Activated T-cell treated with anti-CD3 and anti-CD28 coated beads for 24 hours (primary cell): ENCODE data around the gene AKAP6.
"Not testable (repeated sequence)": the region's sequence is repeated elsewhere in the genome, so short reads cannot be mapped to it uniquely, and the experiment has no call there.

ENCODE experiments used
- DNase-seq: peaks from one replicate; pipeline ENCODE4 v3.0.0-alpha.2; 2020; ENCODE audit warnings: low read depth

Gene AKAP6

DNA sequence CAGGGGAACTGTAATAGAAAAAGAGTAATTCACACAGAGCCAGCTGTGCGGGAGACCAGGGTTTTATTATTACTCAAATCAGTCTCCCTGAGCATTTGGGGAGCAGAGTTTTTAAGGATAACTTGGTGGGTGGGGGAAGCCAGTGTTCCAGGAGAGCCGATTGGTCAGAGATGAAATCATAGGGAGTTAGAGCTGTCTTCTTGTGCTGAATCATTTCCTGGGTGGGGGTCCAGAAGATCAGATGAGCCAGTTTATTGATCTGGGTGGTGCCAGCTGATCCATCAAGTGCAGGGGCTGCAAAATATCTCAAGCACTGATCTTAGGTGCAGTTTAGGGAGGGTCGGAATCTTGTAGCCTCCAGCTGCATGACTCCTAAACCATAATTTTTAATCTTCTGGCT is 44.1 kb downstream of the AKAP6 start:
- not testable (repeated sequence) for DNase-seq

DNA sequence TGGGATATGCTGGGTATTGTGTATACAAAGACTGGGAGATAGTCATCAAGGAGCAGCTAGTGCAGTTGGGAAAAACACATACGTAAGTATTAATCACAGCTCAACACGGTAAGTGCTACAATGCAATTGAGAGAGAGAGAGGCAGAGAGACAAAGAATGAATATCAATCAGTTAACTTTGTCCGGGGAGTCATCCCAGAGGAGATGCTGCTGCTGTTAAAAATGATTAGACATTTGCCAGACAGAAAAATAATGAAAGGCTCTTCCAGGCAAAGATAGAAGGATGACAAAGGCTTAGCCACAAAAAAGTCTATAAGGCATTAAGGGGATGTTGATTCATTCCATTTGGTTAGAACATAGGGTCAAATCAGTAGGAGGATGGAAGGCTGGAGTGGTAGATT is 45.1 kb downstream of the AKAP6 start:
- DNase-seq = no peak

DNA sequence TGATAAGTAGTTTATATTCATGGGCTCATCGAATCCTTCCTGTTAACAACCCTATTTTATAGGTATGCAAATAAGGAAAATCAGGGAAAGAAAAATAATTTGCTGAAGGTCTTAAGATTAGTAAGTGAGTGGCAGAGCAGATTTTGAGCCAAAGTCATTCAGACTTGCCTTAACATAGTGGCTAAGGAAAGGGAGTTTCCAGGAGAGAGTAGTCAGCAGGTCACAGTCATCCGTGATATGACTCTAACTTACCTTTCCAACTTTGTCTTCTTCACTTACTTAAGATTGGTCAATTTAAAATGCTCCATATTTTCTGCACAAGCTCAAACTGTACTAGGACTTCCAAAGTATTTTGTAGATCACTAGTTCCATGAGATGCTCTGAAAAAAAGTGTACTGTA is 46.6 kb downstream of the AKAP6 start:
- DNase-seq = no peak

DNA sequence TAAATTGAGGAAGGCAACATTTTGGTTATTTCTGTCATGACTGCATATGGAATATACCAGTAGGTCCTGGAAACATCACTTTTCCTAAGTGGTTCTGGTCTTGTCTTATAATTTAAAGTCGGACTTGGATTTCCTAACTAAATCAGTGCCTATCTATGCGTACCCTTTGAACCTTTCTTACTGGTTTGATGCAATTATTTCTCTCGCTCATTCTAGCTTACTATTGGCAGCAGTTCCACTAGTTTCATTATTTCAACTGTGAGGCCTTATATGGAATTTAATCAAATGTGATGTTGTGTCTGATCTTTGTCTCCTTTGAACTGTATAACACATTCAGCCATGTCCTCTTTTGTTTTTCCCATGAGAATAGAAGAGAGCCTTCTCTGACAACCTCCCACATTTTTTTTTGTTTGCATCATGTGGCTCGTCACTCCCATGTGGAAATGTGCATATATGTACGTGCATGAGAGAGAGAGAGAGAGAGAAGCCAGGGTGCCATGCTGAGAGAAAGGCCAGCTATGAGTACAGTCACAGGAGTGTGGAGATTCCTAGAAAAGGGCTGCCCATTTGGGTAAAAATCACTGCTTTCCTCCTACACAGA is 48.0 kb downstream of the AKAP6 start:
- DNase-seq = no peak

DNA sequence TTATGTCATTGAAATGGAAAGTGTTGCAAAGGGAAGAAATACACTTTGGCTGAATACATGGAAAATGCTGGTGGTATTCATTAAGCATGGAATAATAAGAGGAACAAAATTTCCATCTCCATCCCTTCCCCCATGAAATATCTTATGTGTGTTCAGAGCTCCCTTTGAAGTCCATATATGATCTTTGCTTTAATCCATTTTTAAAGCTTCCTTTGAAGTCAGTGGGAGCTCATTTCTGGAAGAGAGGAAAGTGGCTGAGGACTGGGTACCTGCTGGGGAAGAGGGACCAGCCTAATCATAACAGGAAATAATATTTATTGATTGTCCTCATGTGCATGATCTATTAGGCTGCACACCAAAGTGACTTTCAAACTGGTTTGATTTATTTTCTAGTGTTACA is 49.2 kb downstream of the AKAP6 start:
- DNase-seq = no peak

DNA sequence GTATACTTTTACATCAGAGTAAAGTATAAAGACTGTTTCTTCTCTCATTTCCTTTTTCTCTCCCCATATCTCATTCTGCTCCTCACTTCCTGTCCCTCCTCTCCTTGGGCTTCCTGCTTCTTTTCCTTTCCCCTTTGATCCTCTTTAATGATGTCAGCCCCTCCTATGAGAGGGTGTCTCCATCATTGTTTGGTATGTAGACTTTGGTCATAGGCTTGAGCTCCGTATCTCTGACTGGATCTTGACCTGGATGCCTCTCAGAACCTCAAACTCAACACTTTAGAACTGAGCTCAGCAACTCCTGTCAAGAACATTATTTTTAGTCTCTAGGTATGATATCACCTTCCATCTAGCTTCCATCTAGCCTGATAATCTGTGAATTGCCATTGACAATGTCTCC is 50.3 kb downstream of the AKAP6 start:
- no peak for DNase-seq

DNA sequence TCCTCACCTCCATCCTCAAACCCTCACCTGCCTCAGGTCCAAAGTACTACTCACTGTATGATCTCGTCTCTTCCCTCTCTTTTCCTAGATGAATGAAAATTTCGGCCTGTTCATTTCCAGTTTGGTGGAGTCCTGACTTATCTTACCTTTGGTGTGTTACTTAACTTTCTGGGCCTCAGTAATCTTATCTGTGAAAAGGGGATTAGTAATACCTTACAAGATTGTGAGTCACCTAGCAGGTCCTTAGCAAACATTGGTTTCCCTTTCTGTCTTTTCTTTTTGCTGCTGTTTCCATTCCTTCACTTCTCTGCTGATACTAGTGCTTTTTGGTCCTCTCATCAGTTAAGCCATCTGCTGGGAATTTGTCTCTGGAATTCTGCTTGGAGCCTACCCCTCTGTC is 52.8 kb downstream of the AKAP6 start:
- DNase-seq = no peak

DNA sequence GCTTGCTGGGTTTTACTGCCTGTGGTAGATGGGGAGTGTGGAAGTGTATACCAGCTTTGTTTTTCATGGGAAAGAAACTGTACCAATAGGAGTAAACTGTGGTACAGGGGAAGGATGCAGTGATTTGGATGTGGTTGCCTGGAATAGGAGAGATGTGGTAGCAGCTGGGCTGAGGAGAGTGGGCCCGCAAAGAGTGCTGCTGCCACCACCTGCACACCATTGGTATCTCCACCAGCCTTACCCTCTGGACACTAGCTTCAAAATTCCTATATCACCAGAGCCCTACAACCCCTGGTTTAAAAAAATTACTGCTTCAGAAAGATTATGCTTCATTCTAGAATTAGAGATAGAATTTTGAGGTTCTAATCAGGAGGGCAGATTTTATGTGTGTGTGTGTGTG is 53.6 kb downstream of the AKAP6 start:
- DNase-seq = no peak

DNA sequence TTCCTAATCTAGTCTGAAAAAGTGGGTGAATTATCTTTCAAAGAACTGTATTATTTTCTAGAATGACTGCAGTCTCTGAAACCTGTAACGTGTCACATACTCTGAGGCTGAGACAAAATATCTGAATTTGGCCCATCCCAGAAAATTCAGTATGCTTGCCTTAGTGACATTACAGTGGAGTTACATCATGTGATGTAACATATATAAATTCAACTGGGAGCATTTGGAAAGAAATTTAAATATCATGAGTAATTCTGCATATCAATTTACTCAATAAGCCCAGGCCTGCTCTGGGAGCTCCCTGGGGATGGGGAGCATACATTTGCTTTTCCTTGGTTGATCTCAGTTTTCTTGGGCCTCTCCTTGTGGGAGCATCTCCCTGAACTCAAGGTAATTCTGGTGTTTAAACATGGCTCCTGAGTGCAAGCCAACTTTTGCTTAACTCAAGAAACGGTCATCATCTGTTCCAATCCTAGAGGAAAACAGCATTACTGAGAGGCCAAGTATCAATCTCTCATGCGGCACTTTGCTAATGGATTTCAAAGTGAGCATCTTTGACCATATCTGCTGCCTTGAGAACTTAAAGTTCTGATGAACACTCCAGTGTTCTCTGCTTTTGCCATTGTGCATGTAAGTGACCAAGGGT is 54.4 kb downstream of the AKAP6 start:
- DNase-seq = no peak

DNA sequence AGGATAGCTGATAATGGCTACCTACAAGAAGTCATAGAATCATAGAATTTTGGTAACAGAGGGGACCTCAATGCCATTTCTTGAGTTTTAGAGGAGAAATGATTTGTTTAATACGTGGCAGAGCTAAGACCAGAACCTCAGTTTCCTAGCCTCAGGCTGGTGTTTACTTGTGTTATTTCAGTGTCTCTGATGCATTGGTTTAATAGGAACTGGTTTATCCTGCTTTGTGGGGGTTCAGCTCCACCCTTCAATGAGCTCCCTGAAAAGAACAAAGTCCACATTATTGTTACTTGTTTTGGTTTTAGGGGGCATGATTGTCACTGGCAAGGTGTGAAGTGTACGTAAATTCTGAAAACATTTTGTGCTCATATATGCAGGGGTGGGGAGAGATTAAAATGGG is 55.4 kb downstream of the AKAP6 start:
- DNase-seq = no peak

DNA sequence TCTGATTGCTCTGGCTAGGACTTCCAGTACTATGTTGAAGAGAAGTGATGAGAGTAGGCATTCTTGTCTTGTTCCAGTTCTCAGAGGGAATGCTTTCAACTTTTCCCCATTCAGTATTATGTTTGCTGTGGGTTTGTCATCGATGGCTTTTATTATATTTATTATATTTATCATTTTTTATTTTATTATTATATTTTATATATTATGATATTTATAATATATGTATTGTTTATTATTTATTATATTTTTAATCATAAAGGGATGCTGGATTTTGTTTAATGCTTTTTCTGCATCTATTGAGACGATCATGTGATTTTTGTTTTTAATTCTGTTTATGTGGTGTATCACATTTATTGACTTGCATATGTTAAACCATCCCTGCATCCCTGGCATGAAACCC is 58.2 kb downstream of the AKAP6 start:
- DNase-seq = not testable (repeated sequence)

DNA sequence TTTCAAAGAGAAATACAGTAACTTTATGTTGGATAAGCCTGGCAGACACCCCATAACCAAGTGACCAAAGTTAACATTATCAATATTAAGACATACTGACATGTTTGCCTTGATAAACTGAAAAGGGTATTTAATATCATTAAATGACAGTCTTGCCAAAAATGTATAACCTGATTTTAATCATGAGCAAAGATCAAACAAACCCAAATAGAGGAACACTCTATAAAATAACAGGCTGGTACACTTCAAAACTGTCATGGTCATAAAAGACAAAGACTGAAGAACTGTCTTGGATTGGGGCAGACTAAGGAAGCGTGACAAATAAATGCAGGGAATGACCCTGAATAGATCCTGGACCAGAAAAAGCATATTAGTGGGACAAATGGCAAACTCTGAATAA is 64.0 kb downstream of the AKAP6 start:
- no peak for DNase-seq

DNA sequence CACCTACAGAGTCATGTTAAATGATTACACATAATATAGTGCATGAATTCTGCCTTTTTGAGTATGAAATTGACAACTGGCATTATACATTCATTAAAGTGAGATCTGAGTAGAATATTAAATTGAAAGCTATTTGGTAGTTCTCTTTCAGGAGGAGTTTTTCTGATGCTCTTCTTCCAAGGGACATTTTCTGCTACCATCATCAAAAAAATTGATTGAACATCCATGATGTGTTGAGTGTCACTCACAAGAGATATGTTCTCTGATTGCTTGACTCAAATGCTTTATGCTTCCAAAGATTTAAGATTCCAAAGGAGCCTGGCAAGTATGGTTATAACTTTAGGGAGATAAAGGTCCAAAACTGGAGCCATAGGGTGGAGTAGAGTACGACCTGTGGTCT is 64.9 kb downstream of the AKAP6 start:
- no peak for DNase-seq

DNA sequence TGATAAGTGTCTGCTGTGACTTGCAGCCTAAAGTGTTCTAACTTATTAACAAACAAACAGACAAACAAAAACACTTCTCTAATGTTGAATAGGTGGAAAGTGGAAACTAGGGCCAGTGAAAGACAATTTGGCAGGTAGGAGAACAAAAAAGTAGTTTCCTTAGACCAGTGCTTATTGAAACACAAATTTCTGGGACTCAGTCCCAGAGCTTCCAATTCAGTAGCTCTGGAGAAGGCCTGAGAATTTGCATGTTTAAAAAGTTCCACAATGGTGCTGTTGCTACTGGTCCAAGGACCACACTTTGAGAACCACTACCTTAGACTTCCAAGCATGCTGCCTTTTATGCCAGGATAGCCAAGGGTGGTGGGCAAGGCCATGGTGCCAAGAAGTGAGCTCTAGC is 67.8 kb downstream of the AKAP6 start:
- DNase-seq = no peak

DNA sequence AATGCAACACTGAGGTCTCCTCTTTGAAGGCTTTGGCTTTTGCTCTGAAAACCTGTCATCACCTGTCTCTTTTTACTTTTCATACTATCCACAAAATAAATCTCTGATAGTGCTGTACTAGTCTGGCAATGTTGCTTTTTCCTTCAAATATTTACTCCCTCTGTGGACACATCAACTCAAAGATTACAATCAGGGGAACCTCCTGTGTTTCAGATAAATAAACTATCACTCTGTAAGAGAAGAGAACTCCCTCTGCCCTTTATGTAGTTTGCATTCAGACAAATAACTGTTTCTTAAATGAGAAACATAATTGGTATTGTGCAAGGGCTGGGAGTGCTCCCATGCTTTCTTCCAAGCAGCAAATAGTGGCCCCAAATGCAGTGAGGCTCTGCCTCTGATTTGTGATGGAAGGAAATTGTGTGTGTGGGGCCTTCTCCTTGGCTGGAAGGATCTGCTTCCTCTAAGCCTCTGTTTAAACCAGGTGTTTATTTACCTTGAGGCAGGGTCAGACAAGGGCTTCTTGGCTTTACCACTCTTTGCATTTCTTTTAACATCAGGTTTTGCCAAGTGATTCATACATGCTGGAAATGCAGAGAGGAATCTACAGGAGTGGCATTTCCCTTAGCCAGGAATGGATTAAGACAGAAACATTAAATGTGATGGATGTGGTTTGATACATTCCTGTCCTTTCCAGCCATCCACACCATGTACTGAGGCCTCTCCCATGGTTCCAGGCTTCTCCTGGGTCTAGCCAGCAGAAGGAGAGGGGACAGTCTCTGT is 69.0 kb downstream of the AKAP6 start:
- no peak for DNase-seq

DNA sequence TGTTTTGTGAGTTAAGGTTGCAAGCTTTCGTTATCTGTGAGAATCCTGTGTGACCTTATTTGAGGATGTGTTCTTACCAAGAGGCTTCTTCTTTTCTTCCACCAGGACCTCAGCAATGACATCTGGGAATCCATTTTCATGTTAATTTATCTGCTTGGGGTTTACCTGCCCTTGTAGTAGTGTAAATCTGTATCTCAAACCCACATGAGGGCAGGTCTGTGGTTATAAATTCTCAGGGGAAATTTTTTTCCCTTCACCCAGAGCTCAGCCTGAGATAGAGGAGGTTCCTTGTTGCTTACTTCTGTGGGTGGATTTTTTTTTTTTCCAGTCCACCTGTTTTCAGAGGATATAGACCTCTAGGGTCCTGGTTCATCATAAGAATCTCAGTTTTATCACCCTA is 70.8 kb downstream of the AKAP6 start:
- DNase-seq = no peak

DNA sequence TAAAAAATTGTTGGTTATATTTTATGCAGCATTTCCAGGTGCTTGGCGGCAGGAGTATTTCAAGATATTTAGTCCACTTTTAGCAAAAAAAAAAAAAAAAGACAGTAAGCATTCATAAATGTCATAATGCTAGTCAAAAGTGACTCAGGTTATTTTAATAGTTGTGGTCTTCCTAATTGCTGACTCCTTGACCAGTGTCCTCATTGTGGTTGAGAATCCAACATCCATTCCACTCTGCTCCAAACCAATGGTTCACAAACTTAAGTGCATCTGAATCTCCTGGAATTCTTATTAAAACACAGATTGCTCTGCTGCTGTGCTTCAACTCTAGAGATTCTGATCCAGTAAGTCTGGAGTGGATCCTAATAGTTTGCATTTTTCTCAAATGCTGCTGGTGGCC is 71.4 kb downstream of the AKAP6 start:
- DNase-seq = no peak

DNA sequence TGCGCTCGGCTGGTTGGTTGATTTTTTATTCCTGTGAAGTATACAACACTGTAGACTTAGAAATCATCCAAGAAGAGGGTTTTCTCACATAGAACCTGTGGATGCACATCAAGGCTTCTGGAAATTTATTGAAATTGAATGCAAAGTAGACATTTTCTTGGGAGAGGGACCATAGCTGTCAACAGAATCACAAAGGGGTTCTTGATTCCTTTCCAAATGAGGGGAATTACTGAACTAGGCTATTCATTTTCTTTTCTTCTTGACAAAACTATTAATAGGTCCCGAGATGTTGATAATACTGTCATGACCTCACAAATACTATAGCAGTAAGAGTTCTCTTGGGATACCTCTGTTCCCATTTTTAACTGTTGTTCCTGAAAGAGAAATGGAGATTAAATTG is 73.9 kb downstream of the AKAP6 start:
- DNase-seq = no peak

DNA sequence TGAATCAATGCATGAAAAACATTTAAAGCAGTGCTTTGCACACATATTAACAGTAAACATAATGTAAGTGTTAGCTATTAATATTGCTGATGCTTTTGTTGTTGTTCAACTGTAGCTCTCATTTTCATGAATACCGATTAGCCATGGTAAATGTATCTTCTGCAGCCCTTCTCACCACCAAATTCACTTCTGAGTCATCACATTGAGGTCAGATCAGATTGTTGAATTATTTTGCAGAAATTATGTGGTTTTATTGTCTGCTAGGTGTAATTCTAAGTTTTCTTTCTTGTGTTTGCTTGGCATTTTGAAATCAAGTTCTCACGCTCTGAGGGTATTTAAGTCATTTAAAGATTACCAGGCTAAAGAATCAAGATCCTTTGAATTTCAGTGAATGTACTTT is 74.6 kb downstream of the AKAP6 start:
- no peak for DNase-seq

DNA sequence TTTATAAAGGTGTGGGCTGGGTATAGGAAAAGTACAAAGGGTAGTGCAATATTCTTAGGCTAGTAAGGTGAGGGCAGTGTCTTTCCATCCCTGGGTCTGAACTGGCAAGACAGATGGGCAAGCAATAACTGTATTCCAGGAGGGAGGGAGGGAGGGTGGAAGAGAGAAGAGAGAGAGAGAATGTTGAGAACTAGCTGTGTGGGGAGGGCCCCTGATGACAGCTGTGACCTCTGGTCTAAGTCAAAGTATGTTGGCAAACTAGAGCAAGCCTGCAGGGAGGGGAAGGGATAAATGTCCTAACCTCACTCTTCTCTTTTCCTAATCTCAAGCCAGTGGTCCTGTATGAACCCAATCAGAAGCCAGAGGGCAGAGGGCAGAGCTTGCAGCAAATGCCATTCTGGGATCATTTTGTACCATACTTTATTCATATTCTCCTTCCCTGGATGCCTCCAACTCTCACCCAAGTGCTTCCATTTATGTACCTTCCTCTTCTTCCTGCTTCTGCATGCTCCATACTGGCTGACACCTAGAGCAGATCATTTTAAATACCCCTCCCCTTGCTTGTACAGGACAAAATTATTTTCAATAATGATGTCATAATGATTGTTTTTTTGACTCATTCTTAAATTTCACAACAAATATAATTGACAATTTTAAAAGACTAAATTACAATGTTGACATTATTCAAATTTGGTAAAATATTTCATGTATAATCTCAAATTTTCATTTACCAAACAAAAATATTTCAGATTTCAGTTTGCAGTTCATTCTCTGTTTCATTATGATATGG is 75.9 kb downstream of the AKAP6 start:
- DNase-seq = no peak

DNA sequence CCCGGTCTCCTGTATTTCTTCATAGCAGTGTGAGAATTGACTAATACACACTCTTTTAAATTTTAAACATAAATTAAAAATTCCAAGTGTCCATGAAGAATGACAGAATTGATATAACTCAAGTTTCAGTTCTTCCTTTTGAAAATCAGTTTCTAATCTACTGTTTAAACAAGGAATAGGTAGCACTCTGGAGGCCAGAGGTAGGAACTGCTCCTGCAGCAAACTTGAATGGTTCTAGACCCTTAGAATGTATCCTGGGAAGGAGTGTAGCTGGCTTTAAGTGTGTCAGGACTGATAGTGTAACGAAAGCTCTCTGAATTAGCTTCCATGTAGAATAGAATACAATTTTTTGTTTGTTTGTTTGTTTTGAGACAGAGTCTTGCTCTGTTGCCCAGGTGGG is 76.8 kb downstream of the AKAP6 start:
- DNase-seq = no peak

DNA sequence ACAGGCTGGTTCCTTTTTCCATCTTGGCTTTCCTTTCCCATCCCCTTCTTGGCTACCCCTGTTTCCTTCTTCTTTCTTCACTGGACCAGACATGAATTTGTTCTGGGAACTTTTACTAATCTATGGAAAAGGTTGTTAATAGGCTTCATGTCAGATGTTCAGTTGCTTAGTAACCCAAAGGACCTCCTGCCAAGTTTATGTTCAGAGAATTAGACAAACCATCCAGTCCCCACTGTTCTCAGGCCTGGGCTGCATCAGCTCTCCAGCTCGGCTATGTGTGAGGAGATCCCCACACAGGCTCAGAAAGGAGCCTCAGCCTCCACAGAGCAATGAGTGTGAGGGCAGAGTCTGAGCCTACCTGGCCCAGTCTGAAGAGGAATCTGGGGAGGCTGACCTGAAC is 78.0 kb downstream of the AKAP6 start:
- no peak for DNase-seq

DNA sequence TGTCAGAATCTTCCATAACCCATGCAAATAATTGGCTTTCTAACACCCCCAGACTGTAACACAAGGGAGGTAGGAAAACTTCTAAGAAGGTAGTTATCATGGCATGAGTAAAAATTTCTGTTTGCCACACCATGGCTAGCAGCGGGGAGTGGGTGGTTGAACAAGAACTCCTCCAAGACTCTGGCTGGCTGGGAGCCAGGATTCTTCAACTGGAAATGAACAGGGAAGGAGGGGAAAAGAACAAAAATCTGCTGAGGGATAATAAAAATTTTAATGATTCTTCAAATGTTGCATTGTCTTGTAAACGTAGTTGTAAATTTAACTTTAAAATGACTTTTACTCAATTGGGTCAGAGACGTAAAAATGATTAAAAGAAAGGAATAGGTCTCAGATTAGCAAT is 78.9 kb downstream of the AKAP6 start:
- DNase-seq = no peak
